Astrocyte (in vitro differentiated cells and primary cell): ENCODE data around the gene TPRX1. TPM values are rescaled to one million over a fixed set of nuclear protein-coding genes. Genes with fewer than 3 reads are reported as not detected.

ENCODE experiments used
- DNase-seq: peaks from one replicate; pipeline ENCODE4 v3.0.0-alpha.2; 2010; ENCODE audit warnings: low read depth
- FAIRE-seq: peaks from 2 replicates; lab custom pipeline; 2011; peaks lifted over from hg19 to GRCh38; lab: Jason Lieb, UNC
- H2AFZ ChIP-seq: 2 replicates; pipeline ENCODE4 v1.6.0; 2012; ENCODE audit warnings: low read depth, low read length, inconsistent platforms
- H3K27ac ChIP-seq: 2 replicates; pipeline ENCODE4 v1.5.1; 2011; ENCODE audit warnings: low read depth, low read length, inconsistent platforms
- H3K27me3 ChIP-seq: 2 replicates; pipeline ENCODE4 v1.6.0; 2011; ENCODE audit warnings: low read length, inconsistent platforms; ENCODE audit not compliant: insufficient read depth
- H3K36me3 ChIP-seq: 2 replicates; pipeline ENCODE4 v1.5.1; 2011; ENCODE audit warnings: low read length, inconsistent platforms; ENCODE audit not compliant: insufficient read depth
- H3K4me1 ChIP-seq: 2 replicates; pipeline ENCODE4 v1.5.1; 2011; ENCODE audit warnings: low read length, inconsistent platforms; ENCODE audit not compliant: insufficient read depth
- H3K4me2 ChIP-seq: 2 replicates; pipeline ENCODE4 v1.6.0; 2012; ENCODE audit warnings: low read length, inconsistent platforms
- H3K4me3 ChIP-seq: 2 replicates; pipeline ENCODE4 v1.5.1; 2011; ENCODE audit warnings: low read depth, mild to moderate bottlenecking, low read length, inconsistent platforms; ENCODE audit not compliant: insufficient read depth
- H3K79me2 ChIP-seq: 2 replicates; pipeline ENCODE4 v1.6.0; 2012; ENCODE audit warnings: mild to moderate bottlenecking, low read length, inconsistent platforms; ENCODE audit not compliant: insufficient read depth
- H3K9ac ChIP-seq: 2 replicates; pipeline ENCODE4 v1.6.0; 2012; ENCODE audit warnings: mild to moderate bottlenecking, low read length, inconsistent platforms
- H3K9me3 ChIP-seq: 2 replicates; pipeline ENCODE4 v1.5.1; 2012; ENCODE audit warnings: low read depth, mild to moderate bottlenecking, low read length, inconsistent platforms; ENCODE audit not compliant: insufficient read depth
- H4K20me1 ChIP-seq: 2 replicates; pipeline ENCODE4 v1.6.0; 2012; ENCODE audit warnings: low read length, inconsistent platforms; ENCODE audit not compliant: insufficient read depth
- H3K27ac Mint-ChIP-seq: one replicate; pipeline ENCODE4 v1.8.0; 2021; ENCODE audit warnings: mild to moderate bottlenecking, mixed read lengths; ENCODE audit not compliant: unreplicated experiment
- H3K27me3 Mint-ChIP-seq: one replicate; pipeline ENCODE4 v1.8.0; 2021; ENCODE audit warnings: low read depth, mixed read lengths; ENCODE audit not compliant: unreplicated experiment
- H3K36me3 Mint-ChIP-seq: one replicate; pipeline ENCODE4 v1.8.0; 2021; ENCODE audit warnings: low read depth, mixed read lengths; ENCODE audit not compliant: unreplicated experiment
- H3K4me1 Mint-ChIP-seq: one replicate; pipeline ENCODE4 v1.8.0; 2021; ENCODE audit warnings: low read depth, mixed read lengths; ENCODE audit not compliant: unreplicated experiment
- H3K4me3 Mint-ChIP-seq: one replicate; pipeline ENCODE4 v1.8.0; 2021; ENCODE audit warnings: mild to moderate bottlenecking, moderate library complexity, mixed read lengths; ENCODE audit not compliant: unreplicated experiment
- H3K9me3 Mint-ChIP-seq: one replicate; pipeline ENCODE4 v1.8.0; 2021; ENCODE audit warnings: mild to moderate bottlenecking, mixed read lengths; ENCODE audit not compliant: unreplicated experiment
- EZH2 ChIP-seq: IDR thresholded peaks from 2 replicates; pipeline ENCODE4 v1.6.1; 2012; ENCODE audit warnings: mild to moderate bottlenecking, low read length, inconsistent platforms; ENCODE audit not compliant: insufficient read depth
- total RNA-seq: library from RNA; stranded (reverse); gene quantifications from 2 replicates; pipeline ENCODE4 v1.2.1, GENCODE V29; 2021
- TF ChIP-seq, protein P1 (sequence below): IDR thresholded peaks from 2 replicates; pipeline ENCODE4 v1.5.1; 2011; ENCODE audit warnings: low read depth, mild to moderate bottlenecking, inconsistent platforms, low read length, moderate library complexity; ENCODE audit not compliant: insufficient read depth

Gene TPRX1
- total RNA-seq, 1 donor from 2014 or later, result not detected

DNA sequence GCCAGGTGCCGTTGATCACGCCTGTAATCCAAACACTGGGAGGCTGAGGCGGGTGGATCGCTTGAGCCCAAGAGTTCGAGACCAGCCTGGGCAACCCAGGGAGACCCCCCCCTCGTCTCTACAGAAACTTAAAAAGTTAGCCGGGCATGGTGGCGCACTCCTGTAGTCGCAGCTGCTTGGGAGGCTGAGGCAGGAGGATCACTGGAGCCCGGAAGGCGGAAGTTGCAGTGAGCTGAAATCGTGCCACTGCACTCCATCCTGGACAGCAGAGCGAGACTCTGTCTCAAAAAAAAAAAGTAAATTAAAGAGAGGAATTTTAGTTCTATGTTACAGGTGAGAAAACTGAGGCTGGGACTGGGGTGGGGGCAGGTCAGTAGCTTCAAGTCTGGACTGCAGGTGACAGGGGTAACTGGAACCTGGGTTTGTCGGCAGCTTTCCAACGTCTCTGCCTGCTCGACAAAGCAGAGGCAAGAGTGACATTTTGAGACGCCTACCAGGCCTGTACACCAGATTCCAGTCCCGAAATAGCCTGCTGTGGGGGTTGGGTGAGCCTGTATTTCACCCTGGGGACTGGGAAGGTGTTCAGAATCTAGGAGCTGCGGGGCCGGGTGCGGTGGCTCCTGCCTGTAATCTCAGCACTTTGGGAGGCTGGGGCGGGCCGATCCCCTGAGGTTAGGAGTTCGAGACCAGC lies 24.7 kb downstream of the TPRX1 start:
- Mint-ChIP-seq H3K4me1 (peaks cover 12% of the 10 kb centered on the region), H3K27ac (peak overlapping the region; percentile 81), H3K36me3 (peaks cover 27% of the 10 kb centered on the region), H3K4me3 (peak overlapping the region; percentile 96), H3K27me3 (no peaks in the 10 kb centered on the region), H3K9me3 (no peaks in the 10 kb centered on the region)
- DNase-seq, result no peak
- no peak overlapping the region for H2AFZ ChIP-seq
- peak overlapping the region; percentile 80 for H3K4me3 ChIP-seq
- H3K36me3 ChIP-seq, result peaks cover 11% of the 10 kb centered on the region
- TF ChIP-seq, protein P1, sequence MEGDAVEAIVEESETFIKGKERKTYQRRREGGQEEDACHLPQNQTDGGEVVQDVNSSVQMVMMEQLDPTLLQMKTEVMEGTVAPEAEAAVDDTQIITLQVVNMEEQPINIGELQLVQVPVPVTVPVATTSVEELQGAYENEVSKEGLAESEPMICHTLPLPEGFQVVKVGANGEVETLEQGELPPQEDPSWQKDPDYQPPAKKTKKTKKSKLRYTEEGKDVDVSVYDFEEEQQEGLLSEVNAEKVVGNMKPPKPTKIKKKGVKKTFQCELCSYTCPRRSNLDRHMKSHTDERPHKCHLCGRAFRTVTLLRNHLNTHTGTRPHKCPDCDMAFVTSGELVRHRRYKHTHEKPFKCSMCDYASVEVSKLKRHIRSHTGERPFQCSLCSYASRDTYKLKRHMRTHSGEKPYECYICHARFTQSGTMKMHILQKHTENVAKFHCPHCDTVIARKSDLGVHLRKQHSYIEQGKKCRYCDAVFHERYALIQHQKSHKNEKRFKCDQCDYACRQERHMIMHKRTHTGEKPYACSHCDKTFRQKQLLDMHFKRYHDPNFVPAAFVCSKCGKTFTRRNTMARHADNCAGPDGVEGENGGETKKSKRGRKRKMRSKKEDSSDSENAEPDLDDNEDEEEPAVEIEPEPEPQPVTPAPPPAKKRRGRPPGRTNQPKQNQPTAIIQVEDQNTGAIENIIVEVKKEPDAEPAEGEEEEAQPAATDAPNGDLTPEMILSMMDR, result no peak
- TF ChIP-seq EZH2, result no peak
- no peaks in the 10 kb centered on the region for H3K27me3 ChIP-seq
- peaks cover 14% of the 10 kb centered on the region for H3K4me1 ChIP-seq
- no peaks in the 10 kb centered on the region for H3K9me3 ChIP-seq
- H3K4me2 ChIP-seq, result peak overlapping the region; percentile 88
- no peak for FAIRE-seq
- peak overlapping the region; percentile 98 for H3K9ac ChIP-seq
- H3K79me2 ChIP-seq, result peaks cover 40% of the 10 kb centered on the region
- no peak overlapping the region for H3K27ac ChIP-seq
- peaks cover 51% of the 10 kb centered on the region for H4K20me1 ChIP-seq

DNA sequence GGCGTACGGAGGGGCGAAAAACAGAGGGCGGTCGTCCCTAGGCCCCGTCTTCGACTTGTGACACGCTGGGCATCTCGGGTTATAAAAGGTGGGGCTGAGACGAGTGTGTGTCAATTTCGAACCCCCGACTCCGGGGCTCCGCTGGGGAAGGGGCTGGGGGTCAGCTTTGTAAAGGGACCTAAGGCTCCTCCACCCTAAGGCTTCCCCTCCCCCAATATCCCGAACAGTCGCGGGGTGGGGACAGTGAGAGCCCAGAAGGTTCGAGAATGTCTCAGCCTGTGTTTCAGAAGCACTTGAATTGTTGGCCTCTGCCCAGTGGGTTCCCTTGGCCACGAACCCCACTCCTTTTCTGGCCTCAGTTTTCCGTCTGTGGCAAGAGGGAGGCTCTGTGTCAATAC lies 25.4 kb downstream of the TPRX1 start:
- no peaks in the 10 kb centered on the region for H3K9me3 Mint-ChIP-seq

More for the DNA sequence above, 25.4 kb downstream of the TPRX1 start:
- Histone ChIP-seq H4K20me1 (peaks cover 45% of the 10 kb centered on the region), H2AFZ (peak overlapping the region; percentile 99), H3K27ac (peak overlapping the region; percentile 98), H3K27me3 (no peaks in the 10 kb centered on the region), H3K79me2 (peaks cover 40% of the 10 kb centered on the region), H3K36me3 (peaks cover 6% of the 10 kb centered on the region), H3K4me3 (peak overlapping the region; percentile 80), H3K4me1 (peaks cover 14% of the 10 kb centered on the region), H3K9me3 (no peaks in the 10 kb centered on the region), H3K4me2 (peak overlapping the region; percentile 88), H3K9ac (peak overlapping the region; percentile 98)
- FAIRE-seq, result no peak
- Mint-ChIP-seq H3K4me3 (peak overlapping the region; percentile 96), H3K27me3 (no peaks in the 10 kb centered on the region), H3K36me3 (peaks cover 20% of the 10 kb centered on the region), H3K4me1 (peaks cover 10% of the 10 kb centered on the region), H3K27ac (peak overlapping the region; percentile 81)
- no peak for DNase-seq
- TF ChIP-seq, protein P1, result no peak
- no peak for TF ChIP-seq EZH2
